Subcutaneous abdominal adipose tissue (tissue), 5 donors: ENCODE data around the gene SYPL1.

Experiments
- H3K27ac ChIP-seq: one replicate; pipeline ENCODE4 v1.7.0; 2013; ENCODE audit warnings: low read depth, mild to moderate bottlenecking, inconsistent platforms, low read length, moderate library complexity
- H3K27me3 ChIP-seq, 5 donors: one replicate each; pipeline ENCODE4 v1.7.0; 2013; ENCODE audit warnings: low read length in 5 of 5, inconsistent platforms in 1 of 5; ENCODE audit not compliant: control insufficient read depth in 5 of 5, insufficient read depth in 4 of 5
- H3K36me3 ChIP-seq, 5 donors: one replicate each; pipeline ENCODE4 v1.7.0; 2013; ENCODE audit warnings: low read length in 5 of 5; ENCODE audit not compliant: control insufficient read depth in 5 of 5, insufficient read depth in 5 of 5
- H3K4me1 ChIP-seq, 5 donors: one replicate each; pipeline ENCODE4 v1.7.0; 2013; ENCODE audit warnings: low read length in 5 of 5, mild to moderate bottlenecking in 3 of 5, moderate library complexity in 1 of 5; ENCODE audit not compliant: control insufficient read depth in 5 of 5, insufficient read depth in 5 of 5
- H3K4me3 ChIP-seq, 5 donors: one replicate each; pipeline ENCODE4 v1.7.0; 2013; ENCODE audit warnings: low read length in 5 of 5, low read depth in 1 of 5
- H3K9ac ChIP-seq, 5 donors: one replicate each; pipeline ENCODE4 v1.7.0; 2013; ENCODE audit warnings: low read length in 5 of 5, mild to moderate bottlenecking in 4 of 5, moderate library complexity in 3 of 5
- H3K9me3 ChIP-seq, 5 donors: one replicate each; pipeline ENCODE4 v1.7.0; 2013; ENCODE audit warnings: low read length in 5 of 5; ENCODE audit not compliant: control insufficient read depth in 5 of 5
- donor health status: healthy.
- donor health status: healthy.
- donor health status: healthy.
- donor health status: healthy.
- donor health status: healthy.

Gene SYPL1

GRCh38 chr7:106099539-106099938, 12.6 kb downstream of the SYPL1 start:
- H3K27me3 ChIP-seq, result no peaks in the 10 kb centered on the region
- no peaks in the 10 kb centered on the region for H3K9me3 ChIP-seq
- H3K4me3 ChIP-seq, result no peak overlapping the region
- peaks cover 0 to 30% (median 17%) of the 10 kb centered on the region in 5 donors for H3K4me1 ChIP-seq
- H3K36me3 ChIP-seq, result peaks cover 10 to 22% (median 18%) of the 10 kb centered on the region in 5 donors
- H3K27ac ChIP-seq, result no peak overlapping the region
- H3K9ac ChIP-seq, result no peak overlapping the region

GRCh38 chr7:106098889-106099288, 13.2 kb downstream of the SYPL1 start:
- H3K27ac ChIP-seq, result no peak overlapping the region
- H3K9me3 ChIP-seq, result no peaks in the 10 kb centered on the region
- no peak overlapping the region for H3K4me3 ChIP-seq
- H3K36me3 ChIP-seq, result peaks cover 10 to 22% (median 18%) of the 10 kb centered on the region in 5 donors
- H3K27me3 ChIP-seq, result no peaks in the 10 kb centered on the region
- H3K4me1 ChIP-seq, result peaks cover 0 to 30% (median 17%) of the 10 kb centered on the region in 5 donors
- no peak overlapping the region for H3K9ac ChIP-seq

GRCh38 chr7:106095634-106096033, 16.5 kb downstream of the SYPL1 start:
- Histone ChIP-seq H3K36me3 (peaks cover 27 to 46% (median 41%) of the 10 kb centered on the region in 5 donors), H3K4me1 (peaks cover 0 to 17% (median 8%) of the 10 kb centered on the region in 5 donors), H3K27ac (no peak overlapping the region), H3K4me3 (no peak overlapping the region), H3K27me3 (no peaks in the 10 kb centered on the region), H3K9me3 (no peaks in the 10 kb centered on the region), H3K9ac (no peak overlapping the region)

GRCh38 chr7:106094780-106095179, 17.3 kb downstream of the SYPL1 start:
- Histone ChIP-seq H3K27me3 (no peaks in the 10 kb centered on the region), H3K9ac (no peak overlapping the region), H3K27ac (no peak overlapping the region), H3K36me3 (peaks cover 32 to 55% (median 49%) of the 10 kb centered on the region in 5 donors), H3K9me3 (no peaks in the 10 kb centered on the region), H3K4me3 (no peak overlapping the region), H3K4me1 (peaks cover 0 to 9% (median 0%) of the 10 kb centered on the region in 5 donors)

- H3K4me3 ChIP-seq, result no peak overlapping the region
- H3K9me3 ChIP-seq, result no peaks in the 10 kb centered on the region
- no peak overlapping the region for H3K27ac ChIP-seq
- no peak overlapping the region for H3K9ac ChIP-seq
- H3K36me3 ChIP-seq, result peaks cover 31 to 60% (median 46%) of the 10 kb centered on the region in 5 donors
- no peaks in the 10 kb centered on the region for H3K27me3 ChIP-seq
- H3K4me1 ChIP-seq, result peaks cover 0 to 2% (median 0%) of the 10 kb centered on the region in 5 donors
These were observed 19.9 kb downstream of the SYPL1 start for GRCh38 chr7:106092204-106092603.

DNA sequence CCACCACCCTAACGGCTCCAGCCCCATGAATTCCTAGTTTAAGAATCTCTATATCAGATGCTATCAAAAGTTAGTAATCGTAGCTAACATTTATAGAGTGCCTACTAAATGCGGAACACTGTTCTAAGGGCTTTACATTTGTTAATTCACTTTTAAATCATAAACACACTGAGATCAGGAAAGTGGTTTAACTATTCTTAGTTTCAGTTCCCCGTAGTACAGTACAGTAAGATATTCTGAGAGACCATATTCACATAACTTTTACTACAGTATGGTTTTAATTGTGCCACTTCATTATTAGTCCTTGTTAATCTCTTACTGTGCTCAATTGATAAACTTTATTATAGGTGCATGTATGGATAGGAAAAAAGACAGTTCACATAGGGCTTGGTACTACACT, 22.5 kb downstream of the SYPL1 start:
- Histone ChIP-seq H3K36me3 (peaks cover 22 to 49% (median 39%) of the 10 kb centered on the region in 5 donors), H3K9ac (no peak overlapping the region), H3K4me1 (peaks cover 0 to 2% (median 0%) of the 10 kb centered on the region in 5 donors), H3K9me3 (no peaks in the 10 kb centered on the region), H3K4me3 (no peak overlapping the region), H3K27ac (no peak overlapping the region), H3K27me3 (no peaks in the 10 kb centered on the region)

DNA sequence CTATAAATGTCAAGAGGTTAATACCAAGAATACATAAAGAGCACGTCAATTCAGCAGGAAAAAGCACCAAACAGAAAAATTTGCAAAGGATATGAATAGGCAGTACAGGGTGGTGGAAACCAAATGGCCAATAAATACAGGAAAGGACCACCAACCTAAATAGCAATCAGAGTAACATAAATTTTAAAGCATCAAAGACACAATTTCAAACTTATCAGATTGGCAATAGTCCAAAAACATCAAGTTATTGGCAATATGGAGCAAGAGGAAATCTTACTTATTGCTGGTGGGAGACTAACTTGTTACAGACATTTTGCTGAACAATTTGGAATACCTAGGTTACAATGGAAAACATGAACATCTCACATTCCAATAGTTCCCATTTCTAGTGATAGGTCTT, 24.1 kb downstream of the SYPL1 start:
- Histone ChIP-seq H3K27ac (no peak overlapping the region), H3K9me3 (no peaks in the 10 kb centered on the region), H3K9ac (no peak overlapping the region), H3K27me3 (no peaks in the 10 kb centered on the region), H3K4me1 (peaks cover 0 to 6% (median 0%) of the 10 kb centered on the region in 5 donors), H3K4me3 (no peak overlapping the region), H3K36me3 (peaks cover 17 to 46% (median 35%) of the 10 kb centered on the region in 5 donors)

GRCh38 chr7:106086062-106086461, 26.1 kb downstream of the SYPL1 start:
- no peaks in the 10 kb centered on the region for H3K27me3 ChIP-seq
- H3K36me3 ChIP-seq, result peaks cover 5 to 26% (median 21%) of the 10 kb centered on the region in 5 donors
- H3K4me3 ChIP-seq, result no peak overlapping the region
- no peaks in the 10 kb centered on the region for H3K9me3 ChIP-seq
- no peak overlapping the region for H3K9ac ChIP-seq
- peaks cover 0 to 6% (median 0%) of the 10 kb centered on the region in 5 donors for H3K4me1 ChIP-seq
- no peak overlapping the region for H3K27ac ChIP-seq

DNA sequence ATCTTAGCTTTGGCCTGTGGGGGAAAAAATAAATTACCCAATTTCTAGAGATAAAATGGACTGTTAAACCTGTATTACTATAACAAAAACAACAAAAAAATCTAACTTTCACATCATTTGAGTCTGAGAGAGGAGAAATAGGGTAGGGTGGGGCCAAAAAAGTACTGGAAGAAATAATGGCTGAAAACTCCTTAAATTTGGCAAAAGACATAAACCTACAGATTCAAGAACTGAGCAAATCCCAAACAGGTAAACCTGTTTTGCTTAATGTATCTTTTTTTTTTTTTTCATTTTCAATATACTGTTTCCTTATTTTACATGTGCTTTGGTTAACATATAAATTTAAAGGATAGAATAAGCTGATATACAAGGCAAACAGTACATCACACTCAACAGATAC, 27.1 kb downstream of the SYPL1 start:
- Histone ChIP-seq H3K4me3 (no peak overlapping the region), H3K36me3 (peaks cover 3 to 16% (median 11%) of the 10 kb centered on the region in 5 donors), H3K27ac (no peak overlapping the region), H3K4me1 (peaks cover 6 to 13% (median 7%) of the 10 kb centered on the region in 5 donors), H3K9me3 (no peaks in the 10 kb centered on the region), H3K27me3 (no peaks in the 10 kb centered on the region), H3K9ac (no peak overlapping the region)

DNA sequence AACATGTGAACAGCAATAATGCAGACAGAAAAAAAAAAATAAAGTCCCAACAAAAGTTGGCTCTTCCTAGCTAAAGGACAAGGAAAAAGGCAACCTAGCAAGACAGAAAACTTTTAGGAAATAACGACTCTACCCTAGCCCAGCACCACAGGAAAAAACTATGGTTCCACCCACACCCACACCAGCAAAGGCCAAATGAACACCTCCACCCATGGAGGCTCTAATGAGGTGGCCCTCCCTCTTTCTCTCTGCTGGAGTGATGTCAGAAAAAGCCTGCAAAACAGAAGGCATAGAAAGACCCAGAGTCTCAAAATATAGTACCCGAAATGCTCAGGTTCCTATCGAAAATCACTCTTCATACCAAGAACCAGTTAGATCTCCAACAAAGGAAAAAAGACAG, 28.4 kb downstream of the SYPL1 start:
- Histone ChIP-seq H3K36me3 (peaks cover 0 to 4% (median 3%) of the 10 kb centered on the region in 5 donors), H3K9ac (no peak overlapping the region)

More for the DNA sequence above, 28.4 kb downstream of the SYPL1 start:
- no peaks in the 10 kb centered on the region for H3K27me3 ChIP-seq
- H3K9me3 ChIP-seq, result no peaks in the 10 kb centered on the region
- H3K4me1 ChIP-seq, result peaks cover 7 to 23% (median 13%) of the 10 kb centered on the region in 5 donors
- no peak overlapping the region for H3K4me3 ChIP-seq
- no peak overlapping the region for H3K27ac ChIP-seq
